Esophagus (tissue), 2 donors: Measurements from ENCODE around the gene OR1L8. TPM values are rescaled to one million over a fixed set of nuclear protein-coding genes. Genes with fewer than 3 reads are reported as not detected.

Experiments used
- H3K27ac ChIP-seq, 2 donors: one replicate each; pipeline ENCODE4 v1.5.1; 2013; ENCODE audit warnings: low read depth in 2 of 2, mild to moderate bottlenecking in 2 of 2, inconsistent platforms in 1 of 2, low read length in 1 of 2, moderate library complexity in 1 of 2
- H3K27me3 ChIP-seq, 2 donors: one replicate each; pipeline ENCODE4 v1.6.1; 2013; ENCODE audit warnings: low read length in 2 of 2, control low read depth in 1 of 2, mild to moderate bottlenecking in 1 of 2; ENCODE audit not compliant: insufficient read depth in 2 of 2, control insufficient read depth in 1 of 2
- H3K36me3 ChIP-seq, 2 donors: one replicate each; pipeline ENCODE4 v1.6.1; 2013; ENCODE audit warnings: low read length in 1 of 2; ENCODE audit not compliant: control insufficient read depth in 2 of 2, insufficient read depth in 2 of 2
- H3K4me1 ChIP-seq, 2 donors: one replicate each; pipeline ENCODE4 v1.6.1; 2013; ENCODE audit warnings: low read length in 1 of 2; ENCODE audit not compliant: control insufficient read depth in 2 of 2, insufficient read depth in 2 of 2
- H3K4me3 ChIP-seq, 2 donors: one replicate each; pipeline ENCODE4 v1.5.1; 2013; ENCODE audit warnings: low read length in 2 of 2, mild to moderate bottlenecking in 2 of 2, low read depth in 1 of 2, moderate library complexity in 1 of 2
- H3K9me3 ChIP-seq, 2 donors: one replicate each; pipeline ENCODE4 v1.6.1; 2013; ENCODE audit warnings: mild to moderate bottlenecking in 2 of 2, low read depth in 1 of 2, low read length in 1 of 2, moderate library complexity in 1 of 2; ENCODE audit not compliant: control insufficient read depth in 2 of 2, insufficient read depth in 1 of 2
- WGBS, 2 donors: extraction: QIAGEN DNeasy Blood & Tissue Kit; methylation state at CpG; one replicate each; pipeline ENCODE4 v1.1.7; 2013; 5-methylcytosine and 5-hydroxymethylcytosine counted together
- polyA plus RNA-seq, 2 donors: library from polyadenylated mRNA; stranded (reverse); fragments of 200-250 nt; gene quantifications; one replicate each; pipeline ENCODE4 v1.2.3, GENCODE V29; 2013
- donor health status: healthy with polysubstance abuse.
- donor health status: Bipolar disorder and iron deficiency.

Gene OR1L8
- polyA plus RNA-seq, 2 donors = 0.01 TPM; not detected in 1

GRCh38 chr9:122526602-122527001 is 56.6 kb downstream of the OR1L8 start:
- 82% methylated on average over 10 of the region's 10 CpGs for WGBS, 2 donors
- Histone ChIP-seq H3K4me3 (no peak overlapping the region), H3K36me3 (no peaks in the 10 kb centered on the region), H3K27me3 (no peaks in the 10 kb centered on the region), H3K4me1 (no peaks in the 10 kb centered on the region), H3K9me3 (no peaks in the 10 kb centered on the region), H3K27ac (no peak overlapping the region)

DNA sequence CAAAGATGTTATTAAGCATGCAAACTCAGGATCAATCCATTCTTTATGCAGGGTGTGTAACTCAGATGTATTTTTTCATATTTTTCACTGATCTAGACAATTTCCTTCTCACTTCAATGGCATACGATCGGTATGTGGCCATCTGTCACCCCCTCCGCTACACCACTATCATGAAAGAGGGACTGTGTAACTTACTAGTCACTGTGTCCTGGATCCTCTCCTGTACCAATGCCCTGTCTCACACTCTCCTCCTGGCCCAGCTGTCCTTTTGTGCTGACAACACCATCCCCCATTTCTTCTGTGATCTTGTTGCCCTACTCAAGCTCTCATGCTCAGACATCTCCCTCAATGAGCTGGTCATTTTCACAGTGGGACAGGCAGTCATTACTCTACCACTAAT is 63.8 kb downstream of the OR1L8 start:
- Histone ChIP-seq H3K36me3 (no peaks in the 10 kb centered on the region), H3K27ac (no peak overlapping the region), H3K4me3 (no peak overlapping the region), H3K4me1 (no peaks in the 10 kb centered on the region), H3K27me3 (peaks cover 0 to 2% of the 10 kb centered on the region in 2 donors), H3K9me3 (peaks cover 0 to 2% of the 10 kb centered on the region in 2 donors)
- 91 to 96% methylated on average over 3 of the region's 3 CpGs for WGBS, 2 donors

- no peaks in the 10 kb centered on the region for H3K36me3 ChIP-seq
- 78 to 79% methylated on average over 4 of the region's 4 CpGs for WGBS, 2 donors
- peaks cover 0 to 2% of the 10 kb centered on the region in 2 donors for H3K27me3 ChIP-seq
- peaks cover 0 to 2% of the 10 kb centered on the region in 2 donors for H3K9me3 ChIP-seq
- H3K4me3 ChIP-seq = no peak within 1 kb of the TSS
- H3K4me1 ChIP-seq = no peaks in the 10 kb centered on the region
- no peak within 1 kb of the TSS for H3K27ac ChIP-seq
These were observed 64.3 kb downstream of the OR1L8 start, which contains the start of gene OR1J4 for GRCh38 chr9:122518841-122519240. TSS of gene OR1J4 (plus strand) at chr9:122519141. CDS start at chr9:122519141, 0 bp downstream.

GRCh38 chr9:122518226-122518625 is 65.0 kb downstream of the OR1L8 start:
- no peaks in the 10 kb centered on the region for H3K4me1 ChIP-seq
- H3K4me3 ChIP-seq = no peak overlapping the region
- no peaks in the 10 kb centered on the region for H3K36me3 ChIP-seq
- 49 to 56% methylated on average over 2 of the region's 2 CpGs for WGBS, 2 donors
- peaks cover 0 to 2% of the 10 kb centered on the region in 2 donors for H3K9me3 ChIP-seq
- peaks cover 0 to 2% of the 10 kb centered on the region in 2 donors for H3K27me3 ChIP-seq
- H3K27ac ChIP-seq = no peak overlapping the region

Other genes starting within 250 kb of the OR1L8 start
- gene PTGS1, start 212.4 kb downstream of the OR1L8 start, polyA plus RNA-seq = 10 to 100 TPM in 1 of 2 donors, 1 to 10 TPM in 1; 6.8 to 20.3 TPM
- not detected for gene OR1J1, start 105.5 kb downstream of the OR1L8 start, polyA plus RNA-seq
- gene OR1J2, start 72.6 kb downstream of the OR1L8 start, polyA plus RNA-seq = under 1 TPM in 1 of 2 donors, not detected in 1; 0.04 TPM
- not detected for gene OR1J4, start 64.2 kb downstream of the OR1L8 start, polyA plus RNA-seq
- gene OR1N1, start 56.1 kb downstream of the OR1L8 start, polyA plus RNA-seq = not detected
- not detected for gene OR1N2, start 30.3 kb downstream of the OR1L8 start, polyA plus RNA-seq
- gene OR1Q1, start 31.4 kb upstream of the OR1L8 start, polyA plus RNA-seq = not detected
- not detected for gene OR1B1, start 74.2 kb upstream of the OR1L8 start, polyA plus RNA-seq
- not detected for gene OR1L1, start 78.3 kb upstream of the OR1L8 start, polyA plus RNA-seq
- gene OR1L3, start 91.7 kb upstream of the OR1L8 start, polyA plus RNA-seq = not detected
- not detected for gene OR1L4, start 140.6 kb upstream of the OR1L8 start, polyA plus RNA-seq
- not detected for gene OR1L6, start 158.9 kb upstream of the OR1L8 start, polyA plus RNA-seq
- not detected for gene OR5C1, start 205.5 kb upstream of the OR1L8 start, polyA plus RNA-seq
- not detected for gene OR1K1, start 216.7 kb upstream of the OR1L8 start, polyA plus RNA-seq
- gene PDCL, start 245.2 kb upstream of the OR1L8 start, polyA plus RNA-seq = 1 to 10 TPM; 6.7 to 7.3 TPM